Dendritic cell treated with granulocyte-macrophage colony-stimulating factor and Interleukin-4, amounts not matched to agents 40 ng/mL and 50 ng/mL, for 4 days (primary cell): Measurements from ENCODE around the gene CORO2A.

Source experiments
- H3K27ac Mint-ChIP-seq: one replicate; pipeline ENCODE4 v1.8.0; 2022; ENCODE audit warnings: mild to moderate bottlenecking, mixed read lengths
- H3K27me3 Mint-ChIP-seq: one replicate; pipeline ENCODE4 v1.8.0; 2022; ENCODE audit warnings: mild to moderate bottlenecking, mixed read lengths
- H3K36me3 Mint-ChIP-seq: one replicate; pipeline ENCODE4 v1.8.0; 2022; ENCODE audit warnings: low read depth, mixed read lengths
- H3K4me1 Mint-ChIP-seq: one replicate; pipeline ENCODE4 v1.8.0; 2022; ENCODE audit warnings: low read depth, mixed read lengths
- H3K4me3 Mint-ChIP-seq: one replicate; pipeline ENCODE4 v1.8.0; 2022; ENCODE audit warnings: mild to moderate bottlenecking, moderate library complexity, mixed read lengths
- H3K9me3 Mint-ChIP-seq: one replicate; pipeline ENCODE4 v1.8.0; 2022; ENCODE audit warnings: mixed read lengths
- intact Hi-C: fragments of 100-400 bp; cut with micrococcal nuclease; formaldehyde crosslinking; loops from one replicate; pipeline ENCODE4 v1.15.0; 2022

Gene CORO2A

DNA sequence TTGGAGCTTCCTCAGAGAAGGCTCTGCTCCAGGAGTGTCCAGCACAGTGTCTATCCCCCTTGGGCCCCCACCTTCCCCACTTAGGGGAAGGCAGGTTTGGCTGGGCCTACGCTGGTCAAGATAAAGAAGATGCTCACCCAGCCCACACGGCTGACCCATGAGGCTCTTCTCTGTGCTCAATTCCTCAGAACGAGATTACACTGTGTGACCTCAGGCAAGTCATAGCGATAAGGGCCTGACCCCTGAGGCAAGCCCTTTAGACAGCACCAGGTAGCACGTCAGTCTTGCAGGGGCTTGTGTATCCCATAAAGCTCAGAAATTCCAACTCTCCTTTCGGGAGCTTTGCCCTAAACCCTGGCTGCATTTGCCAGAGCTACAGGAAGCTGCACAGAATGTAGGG, 32.6 kb downstream of the CORO2A start:
- Mint-ChIP-seq H3K4me3 (no peak overlapping the region), H3K27me3 (no peaks in the 10 kb centered on the region), H3K4me1 (peaks cover 14% of the 10 kb centered on the region), H3K27ac (no peak overlapping the region), H3K36me3 (peaks cover 18% of the 10 kb centered on the region), H3K9me3 (no peaks in the 10 kb centered on the region)
- intact Hi-C loops: loop anchor here (10.0 kb wide), 1 partner anchor 75 kb away; no protein-coding TSS in a partner anchor

DNA sequence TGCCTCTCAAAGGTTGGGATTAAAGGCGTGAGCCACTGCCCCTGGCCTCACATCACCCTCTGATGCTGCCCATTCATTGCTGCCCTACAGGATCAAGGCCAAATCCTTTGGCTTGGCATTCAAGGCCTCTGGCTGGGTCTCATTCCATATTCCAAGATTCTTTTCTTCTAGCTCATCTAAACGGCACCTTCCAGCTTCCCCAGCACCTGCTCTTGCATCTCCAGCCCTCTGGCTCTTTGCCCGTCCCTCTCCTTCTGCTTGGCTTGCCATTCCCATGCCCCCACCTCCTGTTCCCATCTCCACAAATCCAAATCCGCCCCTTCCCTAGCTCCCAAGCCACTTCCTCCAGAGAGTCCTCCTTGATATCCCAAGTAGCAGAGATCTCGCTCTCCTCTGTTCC, 33.1 kb downstream of the CORO2A start:
- H3K36me3 Mint-ChIP-seq: peaks cover 18% of the 10 kb centered on the region

DNA sequence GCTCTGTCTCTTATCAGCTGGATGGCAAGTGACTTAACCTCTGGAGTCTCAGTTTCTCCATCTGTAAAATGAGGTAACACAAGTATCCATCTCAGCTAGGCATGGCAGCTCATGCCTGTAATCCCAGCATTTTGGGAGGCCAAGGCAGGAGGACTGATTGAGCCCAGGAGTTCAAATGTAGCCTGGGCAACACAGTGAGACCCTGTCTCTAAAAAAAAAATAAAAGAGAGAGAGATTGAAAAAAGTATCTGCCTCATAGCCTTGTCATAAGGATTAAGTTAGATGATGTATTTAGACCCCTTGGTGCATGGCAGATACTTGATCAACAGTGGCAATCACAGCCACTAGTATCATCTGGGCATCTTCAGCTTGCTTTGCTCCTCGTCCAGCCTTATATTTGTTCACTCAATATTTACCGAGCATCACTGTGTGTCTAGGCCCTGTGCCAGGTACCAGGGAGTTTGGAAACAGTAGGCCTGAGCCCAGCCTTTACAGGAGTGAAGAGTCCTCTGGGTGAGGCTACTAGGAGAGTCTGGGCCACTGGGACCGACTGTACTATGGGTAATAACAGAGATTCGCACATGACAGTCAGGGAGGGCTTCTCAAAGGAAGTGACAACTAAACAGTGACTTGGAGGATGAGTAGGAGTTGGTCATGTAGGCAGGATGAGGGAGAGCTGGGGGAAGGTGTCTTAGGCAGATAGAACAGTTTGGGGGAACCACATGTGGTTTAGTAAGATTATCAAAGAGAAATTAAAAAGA, 34.2 kb downstream of the CORO2A start:
- Mint-ChIP-seq H3K27me3 (no peaks in the 10 kb centered on the region), H3K4me3 (no peak overlapping the region), H3K36me3 (peaks cover 18% of the 10 kb centered on the region), H3K9me3 (no peaks in the 10 kb centered on the region), H3K27ac (no peak overlapping the region), H3K4me1 (peaks cover 12% of the 10 kb centered on the region)
- intact Hi-C loops: loop anchor here (10.0 kb wide), 1 partner anchor 73 kb away; no protein-coding TSS in a partner anchor

More for the DNA sequence above, 33.1 kb downstream of the CORO2A start:
- peaks cover 12% of the 10 kb centered on the region for H3K4me1 Mint-ChIP-seq
- no peak overlapping the region for H3K4me3 Mint-ChIP-seq
- H3K27me3 Mint-ChIP-seq: no peaks in the 10 kb centered on the region
- intact Hi-C loops: loop anchor here (10.0 kb wide), 1 partner anchor 74 kb away; no protein-coding TSS in a partner anchor
- no peak overlapping the region for H3K27ac Mint-ChIP-seq
- no peaks in the 10 kb centered on the region for H3K9me3 Mint-ChIP-seq

DNA sequence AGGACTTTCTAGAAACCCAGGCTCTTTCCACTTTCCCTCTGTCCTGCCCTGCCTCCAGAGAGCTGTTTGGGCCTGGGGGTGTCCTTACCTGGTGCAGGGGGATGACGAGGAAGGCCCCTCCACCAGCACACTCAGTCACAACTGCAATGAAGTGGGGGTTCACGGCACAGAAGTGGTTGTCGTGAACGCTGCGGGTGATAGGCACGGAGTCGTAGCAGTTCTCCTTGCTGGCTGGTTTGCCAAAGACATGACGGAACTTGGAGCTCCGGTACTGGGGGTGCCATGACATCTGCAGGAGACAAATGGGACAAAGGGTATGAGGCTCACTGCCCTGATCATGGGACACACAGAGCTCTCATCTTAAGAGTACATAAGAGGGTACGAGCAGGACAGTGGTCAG, 35.1 kb downstream of the CORO2A start:
- peaks cover 12% of the 10 kb centered on the region for H3K4me1 Mint-ChIP-seq
- no peaks in the 10 kb centered on the region for H3K27me3 Mint-ChIP-seq
- intact Hi-C loops: loop anchor here (10.0 kb wide), 1 partner anchor 73 kb away; no protein-coding TSS in a partner anchor
- no peak overlapping the region for H3K27ac Mint-ChIP-seq
- no peak overlapping the region for H3K4me3 Mint-ChIP-seq
- peaks cover 18% of the 10 kb centered on the region for H3K36me3 Mint-ChIP-seq
- no peaks in the 10 kb centered on the region for H3K9me3 Mint-ChIP-seq

DNA sequence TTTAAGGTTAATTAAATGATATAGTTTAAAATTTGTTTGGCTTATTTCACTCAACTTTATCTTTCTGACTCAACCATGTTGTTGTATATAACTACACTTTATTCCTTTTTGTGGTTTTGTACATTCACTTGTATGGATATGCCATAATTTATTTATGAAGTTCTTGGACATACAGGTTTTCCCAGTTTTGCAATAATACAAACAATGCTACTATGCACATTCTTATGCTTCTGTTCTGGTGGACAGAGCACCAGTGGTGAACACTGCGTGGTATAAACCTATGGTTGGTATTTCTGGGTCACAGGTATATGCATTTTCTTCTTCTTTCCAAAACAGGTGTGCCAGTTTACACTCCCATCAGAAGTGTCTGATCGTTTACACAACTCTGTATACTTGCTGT, 37.8 kb downstream of the CORO2A start:
- H3K9me3 Mint-ChIP-seq: no peaks in the 10 kb centered on the region
- no peak overlapping the region for H3K4me3 Mint-ChIP-seq
- H3K27me3 Mint-ChIP-seq: no peaks in the 10 kb centered on the region
- H3K27ac Mint-ChIP-seq: no peak overlapping the region
- H3K4me1 Mint-ChIP-seq: peaks cover 30% of the 10 kb centered on the region
- H3K36me3 Mint-ChIP-seq: peaks cover 12% of the 10 kb centered on the region
- intact Hi-C loops: loop anchor here (10.0 kb wide), 1 partner anchor 70 kb away; no protein-coding TSS in a partner anchor

DNA sequence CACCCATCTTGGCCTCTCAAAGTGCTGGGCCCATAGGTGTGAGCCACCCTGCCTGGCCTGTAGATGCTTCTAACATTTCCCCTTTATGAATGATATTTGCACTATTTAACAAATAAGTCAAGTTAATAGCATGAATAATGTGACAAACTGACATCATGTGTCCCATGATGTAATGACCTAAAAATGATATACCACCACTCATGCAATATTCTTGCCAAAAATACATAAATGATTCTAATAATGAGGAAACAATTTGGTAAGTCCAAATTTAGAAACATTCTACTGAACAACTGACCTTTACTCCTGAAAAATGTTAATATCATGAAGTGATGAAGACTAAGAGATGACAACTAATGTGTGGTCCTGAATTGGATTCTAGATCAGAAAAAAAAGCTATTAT, 39.9 kb downstream of the CORO2A start:
- peaks cover 19% of the 10 kb centered on the region for H3K4me1 Mint-ChIP-seq
- H3K36me3 Mint-ChIP-seq: peaks cover 12% of the 10 kb centered on the region
- no peaks in the 10 kb centered on the region for H3K9me3 Mint-ChIP-seq

DNA sequence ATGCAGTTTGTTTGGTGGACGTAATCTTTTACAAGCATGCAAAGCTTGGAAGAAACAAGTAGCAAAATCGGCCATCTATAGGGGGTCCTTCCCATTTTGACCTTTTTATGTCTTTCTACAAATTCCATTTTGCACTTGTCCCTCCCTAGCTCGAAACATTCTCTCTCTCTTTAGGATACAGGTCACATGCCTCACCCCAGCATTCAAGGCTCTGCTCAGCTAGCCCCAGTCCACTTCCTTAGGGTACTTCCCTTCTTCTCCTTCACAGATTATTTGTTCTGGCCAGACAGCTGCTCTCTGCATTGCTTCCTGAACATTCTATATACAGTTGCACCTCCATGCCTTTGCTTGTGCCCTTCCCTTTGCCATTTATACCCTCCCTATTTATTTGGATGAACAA, 41.7 kb downstream of the CORO2A start:
- Mint-ChIP-seq H3K9me3 (no peaks in the 10 kb centered on the region), H3K4me1 (peaks cover 30% of the 10 kb centered on the region), H3K27me3 (no peaks in the 10 kb centered on the region), H3K4me3 (no peak overlapping the region), H3K27ac (peak overlapping the region; percentile 61), H3K36me3 (peaks cover 3% of the 10 kb centered on the region)
- intact Hi-C loops: loop anchor here (10.0 kb wide), 1 partner anchor 66 kb away; no protein-coding TSS in a partner anchor

More for the DNA sequence above, 39.9 kb downstream of the CORO2A start:
- no peak overlapping the region for H3K4me3 Mint-ChIP-seq
- H3K27me3 Mint-ChIP-seq: no peaks in the 10 kb centered on the region
- intact Hi-C loops: loop anchor here (10.0 kb wide), 1 partner anchor 68 kb away; no protein-coding TSS in a partner anchor
- no peak overlapping the region for H3K27ac Mint-ChIP-seq

DNA sequence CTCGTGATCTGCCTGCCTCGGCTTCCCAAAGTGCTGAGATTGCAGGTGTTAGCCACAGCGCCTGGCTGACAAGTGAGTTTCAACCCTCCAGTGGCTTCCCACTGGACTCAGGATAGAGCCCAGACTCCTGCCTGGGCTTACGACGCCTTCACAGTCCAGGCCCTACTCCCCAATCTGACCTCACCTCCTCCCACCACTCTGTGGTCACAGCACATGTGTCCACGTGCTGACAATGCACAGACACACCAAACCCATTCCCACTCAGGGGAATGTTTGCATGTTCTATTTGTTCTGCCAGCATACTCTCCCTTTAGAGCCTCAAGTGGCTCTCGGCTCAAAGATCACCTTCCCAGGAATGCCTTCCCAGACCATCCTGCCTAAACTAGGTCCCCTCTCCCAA, 42.3 kb downstream of the CORO2A start:
- H3K36me3 Mint-ChIP-seq: no peaks in the 10 kb centered on the region
- H3K9me3 Mint-ChIP-seq: no peaks in the 10 kb centered on the region
- H3K4me3 Mint-ChIP-seq: no peak overlapping the region
- H3K4me1 Mint-ChIP-seq: peaks cover 35% of the 10 kb centered on the region
- intact Hi-C loops: loop anchor here (10.0 kb wide), 1 partner anchor 65 kb away; no protein-coding TSS in a partner anchor
- peak overlapping the region; percentile 61 for H3K27ac Mint-ChIP-seq
- no peaks in the 10 kb centered on the region for H3K27me3 Mint-ChIP-seq

DNA sequence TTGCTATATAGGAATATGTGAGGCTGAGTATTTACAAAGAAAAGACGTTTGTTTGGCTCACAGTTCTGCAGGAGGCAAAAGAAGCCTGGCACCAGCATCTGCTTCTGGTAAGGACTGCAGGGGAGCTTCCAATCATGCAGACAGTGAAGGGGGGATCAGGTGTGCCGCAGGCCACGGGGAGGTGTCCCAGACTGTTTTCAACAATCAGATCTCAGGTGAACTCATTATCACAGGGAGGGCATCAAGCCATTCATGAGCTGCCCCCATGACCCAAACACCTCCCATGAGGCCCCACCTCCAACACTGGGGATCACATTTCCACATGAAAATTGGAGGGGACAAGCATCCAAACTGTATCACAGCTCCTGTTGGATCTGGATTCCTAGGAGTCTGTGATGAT, 43.0 kb downstream of the CORO2A start:
- H3K9me3 Mint-ChIP-seq: no peaks in the 10 kb centered on the region
- intact Hi-C loops: no loop called here
- no peaks in the 10 kb centered on the region for H3K27me3 Mint-ChIP-seq
- peaks cover 4% of the 10 kb centered on the region for H3K36me3 Mint-ChIP-seq
- H3K27ac Mint-ChIP-seq: no peak overlapping the region
- no peak overlapping the region for H3K4me3 Mint-ChIP-seq
- H3K4me1 Mint-ChIP-seq: peaks cover 42% of the 10 kb centered on the region

DNA sequence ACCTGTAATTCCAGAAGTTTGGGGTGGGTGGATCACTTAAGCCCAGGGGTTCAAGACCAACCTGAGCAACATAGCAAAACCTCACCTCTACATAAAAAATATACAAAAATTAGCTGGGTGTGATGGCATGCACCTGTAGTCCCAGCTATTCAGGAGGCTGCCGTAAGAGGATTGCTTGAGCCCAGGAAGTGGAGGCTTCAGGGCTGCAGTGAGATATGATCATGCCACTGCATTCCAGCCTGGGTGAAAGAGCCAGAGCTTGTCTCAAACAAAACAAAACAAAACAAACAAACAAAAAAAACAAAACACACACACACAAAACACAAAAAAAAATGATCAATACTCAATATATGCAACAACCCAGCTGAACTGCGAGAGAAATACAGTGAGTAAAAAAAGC, 44.0 kb downstream of the CORO2A start:
- H3K4me1 Mint-ChIP-seq: peaks cover 45% of the 10 kb centered on the region
- no peaks in the 10 kb centered on the region for H3K27me3 Mint-ChIP-seq
- H3K9me3 Mint-ChIP-seq: no peaks in the 10 kb centered on the region
- no peak overlapping the region for H3K4me3 Mint-ChIP-seq
- H3K36me3 Mint-ChIP-seq: peaks cover 6% of the 10 kb centered on the region
- H3K27ac Mint-ChIP-seq: no peak overlapping the region
- intact Hi-C loops: no loop called here

DNA sequence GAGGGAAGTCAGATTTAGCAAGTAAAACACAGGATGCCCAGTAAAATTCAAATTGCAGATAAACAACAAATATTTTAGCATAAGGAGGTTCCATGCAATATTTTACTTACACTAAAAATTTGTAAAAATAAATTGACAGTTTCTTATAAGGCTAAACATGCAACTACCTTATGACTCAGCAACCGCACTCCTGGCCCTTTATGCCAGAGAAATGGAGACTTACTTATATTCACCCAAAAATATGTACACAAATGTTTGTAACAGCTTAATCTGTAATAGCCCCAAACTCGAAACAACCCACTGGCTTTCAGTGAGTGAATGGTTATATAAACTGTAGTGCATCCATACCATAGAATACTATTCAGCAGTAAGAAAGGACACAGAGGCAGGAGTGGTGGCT, 44.9 kb downstream of the CORO2A start:
- Mint-ChIP-seq H3K27ac (no peak overlapping the region), H3K4me1 (peaks cover 53% of the 10 kb centered on the region), H3K36me3 (peaks cover 6% of the 10 kb centered on the region), H3K9me3 (no peaks in the 10 kb centered on the region), H3K4me3 (no peak overlapping the region), H3K27me3 (no peaks in the 10 kb centered on the region)
- intact Hi-C loops: no loop called here

DNA sequence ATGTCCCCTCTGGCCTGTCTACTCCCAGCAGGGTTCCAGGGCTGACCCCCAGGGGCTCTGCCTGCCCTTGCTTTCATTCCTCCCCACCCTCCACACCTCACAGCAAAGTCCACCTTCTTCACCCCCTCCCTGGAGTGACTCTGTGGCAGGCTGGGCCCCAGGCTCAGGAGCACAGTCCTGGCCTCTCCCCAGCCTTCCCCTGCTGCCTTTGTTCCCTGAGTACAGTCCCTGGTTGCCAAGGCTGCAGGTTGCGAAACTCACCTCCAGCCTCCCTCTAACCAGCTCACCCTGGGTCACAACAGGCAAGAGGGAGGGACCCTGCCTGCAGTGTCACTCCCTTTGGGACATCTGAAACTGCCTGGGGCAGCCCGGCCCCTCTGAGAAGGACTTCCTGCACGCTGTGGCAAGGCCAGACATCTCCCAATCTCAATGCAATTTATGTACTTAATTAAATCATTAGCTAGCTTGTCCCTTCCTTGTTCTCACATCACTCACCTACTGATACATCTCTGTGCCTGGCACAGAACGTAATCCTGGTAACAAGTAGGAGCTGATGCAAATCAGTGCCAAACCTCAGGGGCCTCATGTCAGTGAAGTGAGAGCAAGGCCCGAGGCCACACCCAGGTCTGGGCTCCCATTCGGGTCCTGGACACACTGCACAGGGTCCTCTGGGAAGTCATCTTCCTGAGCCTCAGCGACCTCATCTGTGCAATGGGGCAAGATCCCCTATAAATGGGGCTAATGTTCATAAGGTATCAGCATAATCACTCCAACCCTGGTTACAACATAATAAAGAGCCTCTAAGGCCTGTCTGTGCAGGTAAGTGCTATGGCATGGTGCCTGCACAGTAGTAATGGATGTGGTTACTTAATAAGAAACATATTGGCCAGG, 46.1 kb downstream of the CORO2A start:
- H3K9me3 Mint-ChIP-seq: no peaks in the 10 kb centered on the region
- intact Hi-C loops: no loop called here
- H3K27ac Mint-ChIP-seq: peak overlapping the region; percentile 80
- no peak overlapping the region for H3K4me3 Mint-ChIP-seq
- H3K4me1 Mint-ChIP-seq: peaks cover 56% of the 10 kb centered on the region
- no peaks in the 10 kb centered on the region for H3K27me3 Mint-ChIP-seq
- H3K36me3 Mint-ChIP-seq: peaks cover 6% of the 10 kb centered on the region

DNA sequence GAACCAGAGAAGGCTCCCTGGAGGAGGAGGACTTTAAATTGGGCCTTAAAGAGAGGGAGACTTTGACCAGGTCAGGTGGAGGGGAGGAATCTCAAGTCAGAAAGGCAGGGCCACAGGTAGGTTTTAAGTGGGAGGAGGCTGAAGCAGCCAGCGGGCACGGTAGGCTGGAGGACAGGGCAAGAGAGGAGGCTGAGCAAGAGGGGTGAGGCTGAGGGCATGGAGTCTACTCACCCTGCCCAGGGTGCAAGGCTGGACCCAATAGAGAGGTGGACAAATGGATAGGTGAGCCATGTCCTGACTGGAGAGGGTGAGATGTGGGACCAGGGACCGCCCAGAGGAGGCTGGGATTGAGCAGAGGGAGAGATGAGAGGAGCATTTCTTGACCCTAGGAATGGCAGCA, 47.8 kb downstream of the CORO2A start:
- Mint-ChIP-seq H3K36me3 (peaks cover 6% of the 10 kb centered on the region), H3K4me3 (no peak overlapping the region), H3K9me3 (no peaks in the 10 kb centered on the region), H3K4me1 (peaks cover 41% of the 10 kb centered on the region), H3K27ac (peak overlapping the region; percentile 51), H3K27me3 (no peaks in the 10 kb centered on the region)
- intact Hi-C loops: no loop called here

DNA sequence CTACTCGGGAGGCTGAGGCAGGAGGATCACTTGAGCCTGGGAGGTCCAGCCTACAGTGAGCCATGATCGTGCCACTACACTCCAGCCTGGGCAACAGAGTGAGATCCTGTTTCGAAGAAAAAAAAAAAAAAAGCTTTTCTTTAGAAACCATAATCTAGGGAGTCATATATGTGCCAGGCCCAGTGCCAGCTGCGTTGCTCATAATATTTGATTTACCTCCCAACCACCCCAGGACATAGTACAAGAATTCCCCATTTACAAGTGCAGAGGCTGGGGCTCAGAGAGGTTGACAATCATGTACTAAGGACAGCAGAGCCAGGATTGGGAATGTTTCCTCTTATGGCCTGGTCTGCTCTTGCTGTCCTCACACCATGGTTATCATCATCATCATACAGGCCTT, 48.4 kb downstream of the CORO2A start:
- Mint-ChIP-seq H3K9me3 (no peaks in the 10 kb centered on the region), H3K27me3 (no peaks in the 10 kb centered on the region), H3K27ac (peak overlapping the region; percentile 51)

More for the DNA sequence above, 48.4 kb downstream of the CORO2A start:
- H3K36me3 Mint-ChIP-seq: peaks cover 6% of the 10 kb centered on the region
- intact Hi-C loops: no loop called here
- no peak overlapping the region for H3K4me3 Mint-ChIP-seq
- peaks cover 41% of the 10 kb centered on the region for H3K4me1 Mint-ChIP-seq
